HepG2 (cell line): Measurements from ENCODE around the gene VEGFA. TPM values are rescaled to one million over a fixed set of nuclear protein-coding genes. Genes with fewer than 3 reads are reported as not detected.

Experiments
- ARNT2 ChIP-seq: sonication (generic); formaldehyde crosslinking; IDR thresholded peaks from 2 replicates; pipeline ENCODE4 v1.8.0; 2022; ENCODE audit warnings: mild to moderate bottlenecking, low read depth, missing genetic modification reagents, moderate library complexity
- ATF7 ChIP-seq, 2 experiments: fragments of 450-650 bp in 1 of 2; sonication (generic) in 1 of 2; formaldehyde crosslinking in 1 of 2; IDR thresholded peaks; 2 replicates each; pipeline versions ENCODE4 v1.4.0 to v1.6.1; 2016 to 2020; ENCODE audit warnings: antibody characterized with exemption in 1 of 2, mild to moderate bottlenecking in 1 of 2, missing genetic modification reagents in 1 of 2
- FOXK1 ChIP-seq: sonication (generic); formaldehyde crosslinking; IDR thresholded peaks from 2 replicates; pipeline ENCODE4 v1.4.0; 2020; ENCODE audit warnings: low read depth, missing genetic modification reagents, borderline replicate concordance
- HBP1 ChIP-seq: IDR thresholded peaks from 2 replicates; pipeline ENCODE4 v1.6.1; 2016; ENCODE audit warnings: low read depth, control low read depth
- JUND ChIP-seq: sonication (generic); formaldehyde crosslinking; IDR thresholded peaks from 2 replicates; pipeline ENCODE4 v1.8.0; 2022; ENCODE audit warnings: mild to moderate bottlenecking, missing genetic modification reagents
- KMT2B ChIP-seq: IDR thresholded peaks from 2 replicates; pipeline ENCODE4 v1.6.1; 2016; ENCODE audit warnings: missing genetic modification reagents, missing compliant biosample characterization
- NFATC3 ChIP-seq: sonication (generic); formaldehyde crosslinking; IDR thresholded peaks from 2 replicates; pipeline ENCODE4 v1.5.1; 2020; ENCODE audit warnings: mild to moderate bottlenecking, missing genetic modification reagents
- PAXIP1 ChIP-seq: sonication (generic); formaldehyde crosslinking; conservative IDR thresholded peaks from 2 replicates; pipeline ENCODE4 v1.4.0; 2020; ENCODE audit warnings: mild to moderate bottlenecking, missing genetic modification reagents, moderate library complexity
- REST ChIP-seq, 2 experiments: IDR thresholded peaks; 2 replicates each; pipeline ENCODE4 v1.6.1; 2011 to 2012; ENCODE audit warnings: low read length in 2 of 2, borderline replicate concordance in 1 of 2, low read depth in 1 of 2, mild to moderate bottlenecking in 1 of 2, moderate library complexity in 1 of 2
- SRY ChIP-seq: sonication (generic); formaldehyde crosslinking; IDR thresholded peaks from 2 replicates; pipeline ENCODE4 v1.8.0; 2022; ENCODE audit warnings: mild to moderate bottlenecking, missing genetic modification reagents
- YEATS4 ChIP-seq: sonication (generic); formaldehyde crosslinking; IDR thresholded peaks from 2 replicates; pipeline ENCODE4 v1.4.0; 2020; ENCODE audit warnings: missing genetic modification reagents, borderline replicate concordance
- ZNF468 ChIP-seq: sonication (generic); formaldehyde crosslinking; IDR thresholded peaks from 2 replicates; pipeline ENCODE4 v1.8.0; 2022; ENCODE audit warnings: mild to moderate bottlenecking, moderate library complexity, missing genetic modification reagents
- ZNF501 ChIP-seq: sonication (generic); formaldehyde crosslinking; IDR thresholded peaks from 2 replicates; pipeline ENCODE4 v1.5.1; 2020; ENCODE audit warnings: mild to moderate bottlenecking, moderate library complexity, missing genetic modification reagents
- ZNF746 ChIP-seq: sonication (generic); formaldehyde crosslinking; IDR thresholded peaks from 2 replicates; pipeline ENCODE4 v1.8.0; 2022; ENCODE audit warnings: mild to moderate bottlenecking, missing genetic modification reagents
- ZNF749 ChIP-seq: sonication (generic); formaldehyde crosslinking; IDR thresholded peaks from 2 replicates; pipeline ENCODE4 v1.8.0; 2022; ENCODE audit warnings: mild to moderate bottlenecking, missing genetic modification reagents, moderate library complexity, borderline replicate concordance
- ZNF790 ChIP-seq: sonication (generic); formaldehyde crosslinking; IDR thresholded peaks from 2 replicates; pipeline ENCODE4 v1.8.0; 2022; ENCODE audit warnings: missing genetic modification reagents, mild to moderate bottlenecking, borderline replicate concordance
- ZNF816 ChIP-seq: sonication (generic); formaldehyde crosslinking; IDR thresholded peaks from 2 replicates; pipeline ENCODE4 v1.8.0; 2022; ENCODE audit warnings: missing genetic modification reagents, mild to moderate bottlenecking, borderline replicate concordance
- ZUFSP ChIP-seq: sonication (generic); formaldehyde crosslinking; IDR thresholded peaks from 2 replicates; pipeline ENCODE4 v1.9.0; 2021; ENCODE audit warnings: missing genetic modification reagents, mild to moderate bottlenecking, borderline replicate concordance
- polyA plus RNA-seq, 8 experiments: library from polyadenylated mRNA; depleted of rRNA in 3 of 8; stranded (reverse) in 7 of 8; unstranded in 1 of 8; fragments of >200 nt; fragmentation: Illumina TruSeq in 4 of 8; extraction: Trizol in 4 of 8; gene quantifications; 2 replicates each; pipeline versions ENCODE4 v1.2.1 to v1.2.3, GENCODE V29; 2011 to 2016; ENCODE audit warnings: low read depth in 4 of 8, missing spikeins in 1 of 8, mixed read lengths in 1 of 8; ENCODE audit not compliant: insufficient read depth in 1 of 8
- total RNA-seq, 5 experiments: library from RNA; depleted of rRNA; stranded (reverse); fragments of >200 nt; fragmentation: Illumina TruSeq; extraction: Trizol; gene quantifications; 2 replicates each; pipeline ENCODE4 v1.2.3, GENCODE V29; 2016; ENCODE audit warnings: low read depth in 1 of 5

VEGFA gene
- total and polyA plus RNA-seq, 2 of the 13 experiments (the other 11 are each of a cell fraction or from before 2014, with no cell fraction given) = 68.1 to 629 TPM

- TF ChIP-seq REST (IDR thresholded peaks at IDR 0.05; ENCODE audit: borderline replicate concordance in 1 of 2, low read depth in 1 of 2, low read length in 2 of 2) = no peak
- no peak for TF ChIP-seq YEATS4 (CRISPR knock-in tag)
- TF ChIP-seq ZNF790 (CRISPR knock-in tag) = no peak
- TF ChIP-seq SRY (CRISPR knock-in tag) = no peak
- TF ChIP-seq ZNF816 = no peak
- no peak for TF ChIP-seq ZNF749 (CRISPR knock-in tag)
- no peak for TF ChIP-seq JUND (CRISPR knock-in tag)
- TF ChIP-seq ZNF501 (CRISPR knock-in tag) = peak; percentile 2; the same call in 1 of the 2 replicates
- TF ChIP-seq ATF7 (IDR thresholded peaks at IDR 0.05) = no peak
- TF ChIP-seq ATF7 (CRISPR knock-in tag; IDR thresholded peaks at IDR 0.05) = no peak
- TF ChIP-seq ARNT2 (CRISPR knock-in tag) = no peak
- TF ChIP-seq ZUFSP (CRISPR knock-in tag) = no peak
- TF ChIP-seq HBP1 (CRISPR knock-in tag) = no peak
- TF ChIP-seq NFATC3 (CRISPR knock-in tag) = no peak
- TF ChIP-seq ZNF746 = no peak
- TF ChIP-seq FOXK1 (CRISPR knock-in tag) = 0 out of 2 replicates have a peak, but pooled peaks have one; percentile 36
- 0 out of 2 replicates have a peak, but pooled peaks have one; percentile 13 for TF ChIP-seq PAXIP1
- no peak for TF ChIP-seq ZNF468 (CRISPR knock-in tag)
- TF ChIP-seq KMT2B = no peak
Observed at GRCh38 chr6:43803055-43803782, 33.2 kb downstream of the VEGFA start (continued).
